ENCODE measurements around the gene NR3C1. TPM values are rescaled to one million over a fixed set of nuclear protein-coding genes. Genes with fewer than 3 reads are reported as not detected.

Gene NR3C1
- total RNA-seq, 2 donors from 2014 or later, result 166 to 182 TPM

DNA sequence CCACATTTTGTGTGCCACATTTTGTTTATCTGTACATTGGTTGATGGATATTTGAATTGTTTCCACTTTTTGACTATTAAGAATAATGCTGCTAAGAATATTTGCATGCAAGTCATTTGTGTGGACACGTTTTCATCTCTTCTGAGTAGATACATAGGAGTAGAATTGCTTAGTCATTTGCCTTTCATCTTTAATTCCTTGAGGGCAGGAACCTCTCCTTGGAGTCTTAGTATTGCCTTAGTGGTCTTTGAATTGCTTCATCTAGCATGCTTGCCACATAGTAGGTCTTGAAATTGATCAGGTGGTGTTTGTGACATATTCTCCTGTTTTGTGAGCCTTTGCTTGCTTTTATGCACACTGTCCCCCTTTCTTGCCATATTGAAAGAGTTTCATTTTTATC, 128.5 kb downstream of the NR3C1 start:
- Mint-ChIP-seq H3K36me3 (no peaks in the 10 kb centered on the region), H3K9me3 (peaks cover 3% of the 10 kb centered on the region), H3K27ac (peak overlapping the region; percentile 18 to 74), H3K27me3 (no peaks in the 10 kb centered on the region), H3K4me3 (peak overlapping the region; percentile 0), H3K4me1 (ENCODE audit: low read depth in 2 of 2) (peaks cover 15 to 25% of the 10 kb centered on the region in 2 donors)
- ATAC-seq (no peak), DNase-seq (ENCODE audit: low spot score) (no peak)

DNA sequence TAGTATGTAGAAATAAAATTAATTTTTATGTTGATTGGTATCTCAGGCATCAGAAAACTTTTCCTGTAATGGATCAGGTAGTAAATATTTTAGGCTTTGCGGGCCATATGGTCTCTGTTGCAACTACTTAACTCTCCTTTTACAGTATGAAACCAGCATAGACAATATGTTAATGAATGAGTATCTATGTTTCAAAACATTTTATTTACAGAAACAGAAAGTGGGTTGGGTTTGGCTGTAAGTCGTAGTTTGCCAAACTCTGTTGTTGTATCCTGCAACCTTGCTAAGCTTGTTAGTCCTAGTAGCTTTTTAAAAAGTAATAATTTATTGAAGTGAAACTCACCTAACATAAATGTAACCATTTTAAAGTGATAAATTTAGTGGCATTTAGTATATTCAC, 132.1 kb downstream of the NR3C1 start:
- Mint-ChIP-seq H3K4me1 (ENCODE audit: low read depth in 2 of 2) (peaks cover 15 to 22% of the 10 kb centered on the region in 2 donors), H3K27ac (no peak overlapping the region), H3K9me3 (peaks cover 7% of the 10 kb centered on the region), H3K27me3 (no peaks in the 10 kb centered on the region), H3K36me3 (peaks cover 28% of the 10 kb centered on the region), H3K4me3 (no peak overlapping the region)
- DNase-seq (ENCODE audit: low spot score) (no peak), ATAC-seq (no peak)

DNA sequence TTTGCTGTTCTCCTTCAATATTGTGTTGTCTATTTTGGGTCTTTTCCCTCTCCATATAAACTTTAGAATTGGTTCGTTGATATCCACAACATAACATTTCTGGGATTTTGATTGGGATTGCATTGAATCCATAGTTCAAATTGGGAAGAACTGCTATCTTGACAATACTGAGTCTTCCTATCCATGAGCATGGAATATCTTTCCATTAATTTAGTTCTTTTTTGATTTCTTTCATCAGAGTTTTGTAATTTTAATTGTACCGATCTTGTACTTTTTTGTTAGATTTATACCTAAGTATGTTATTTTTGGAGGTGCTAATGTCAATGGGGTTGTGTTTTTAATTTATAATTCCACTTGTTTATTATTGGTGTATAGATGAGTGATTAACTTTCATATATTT, 135.1 kb downstream of the NR3C1 start:
- ATAC-seq, result no peak
- Mint-ChIP-seq H3K27me3 (no peaks in the 10 kb centered on the region), H3K4me3 (no peak overlapping the region), H3K9me3 (peaks cover 9% of the 10 kb centered on the region), H3K27ac (no peak overlapping the region), H3K4me1 (ENCODE audit: low read depth in 2 of 2) (peaks cover 11 to 15% of the 10 kb centered on the region in 2 donors), H3K36me3 (peaks cover 32% of the 10 kb centered on the region)
- no peak for DNase-seq (ENCODE audit: low spot score)

DNA sequence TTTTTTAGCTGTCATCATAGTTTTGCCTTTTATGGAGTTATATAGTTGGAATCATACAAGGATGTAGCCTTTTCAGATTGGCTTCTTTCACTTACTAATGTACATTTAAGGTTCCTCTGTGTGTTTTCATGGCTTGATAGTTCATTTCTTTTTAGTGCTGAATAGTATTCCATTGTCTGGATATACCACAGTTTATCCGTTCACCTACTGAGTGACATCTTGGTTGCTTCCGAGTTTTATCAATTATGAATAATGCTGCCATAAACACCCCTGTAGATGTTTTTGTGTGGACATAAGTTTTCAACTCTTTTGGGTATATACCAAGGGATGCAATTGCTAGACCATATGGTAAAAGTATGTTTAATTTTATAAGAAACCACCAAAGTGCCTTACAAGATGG, 136.3 kb downstream of the NR3C1 start:
- H3K4me3 Mint-ChIP-seq, result no peak overlapping the region
- DNase-seq (ENCODE audit: low spot score) (no peak), ATAC-seq (no peak)
- peaks cover 9% of the 10 kb centered on the region for H3K9me3 Mint-ChIP-seq
- peaks cover 34% of the 10 kb centered on the region for H3K36me3 Mint-ChIP-seq
- H3K4me1 Mint-ChIP-seq (ENCODE audit: low read depth in 2 of 2), result peaks cover 18 to 19% of the 10 kb centered on the region in 2 donors
- no peak overlapping the region for H3K27ac Mint-ChIP-seq
- no peaks in the 10 kb centered on the region for H3K27me3 Mint-ChIP-seq

DNA sequence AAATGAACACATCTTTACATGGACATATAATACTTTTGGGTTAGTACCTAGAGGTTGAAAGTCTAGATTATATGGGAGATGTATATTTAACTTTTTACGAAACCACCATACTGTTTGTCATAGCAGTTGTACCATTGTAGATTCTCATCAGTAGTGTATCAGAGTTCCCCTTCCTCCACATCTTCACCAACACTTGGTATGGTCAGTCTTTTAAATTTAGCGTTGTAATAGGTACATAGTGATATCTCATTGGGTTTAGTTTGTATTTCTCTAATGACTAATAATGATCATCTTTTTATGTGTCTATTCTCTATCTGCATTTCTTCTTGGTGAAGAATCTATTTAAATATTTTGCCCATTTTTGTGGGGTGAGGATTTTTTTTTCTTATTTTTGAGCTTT, 137.5 kb downstream of the NR3C1 start:
- DNase-seq (ENCODE audit: low spot score), result no peak
- no peak for ATAC-seq
- Mint-ChIP-seq H3K27me3 (no peaks in the 10 kb centered on the region), H3K4me1 (ENCODE audit: low read depth in 2 of 2) (peaks cover 24 to 31% of the 10 kb centered on the region in 2 donors), H3K36me3 (peaks cover 37% of the 10 kb centered on the region), H3K4me3 (no peak overlapping the region), H3K9me3 (peaks cover 13% of the 10 kb centered on the region), H3K27ac (no peak overlapping the region)

DNA sequence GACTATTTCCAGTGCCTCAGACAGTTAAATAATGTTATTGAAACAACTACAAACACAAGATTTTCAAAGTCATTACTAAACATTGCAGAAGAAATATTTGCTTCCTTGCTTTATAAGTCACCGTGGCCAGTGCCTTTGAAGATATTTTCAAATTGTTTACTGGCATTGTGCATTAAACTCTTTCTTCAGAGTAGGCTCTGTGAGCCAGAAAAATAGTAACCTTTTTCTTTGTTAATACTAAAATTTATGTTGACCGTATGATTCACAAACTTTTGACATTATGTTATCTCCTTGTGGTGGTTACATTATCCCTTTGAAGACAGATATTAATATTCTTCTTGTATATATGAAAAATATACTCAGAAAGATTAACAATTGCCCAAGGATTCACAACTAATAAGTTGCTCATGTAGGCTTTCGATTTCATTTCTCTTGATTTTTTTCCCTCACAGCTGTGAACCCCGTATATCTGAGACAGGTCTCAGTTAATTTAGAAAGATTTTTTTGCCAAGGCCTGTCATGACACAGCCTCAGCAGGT, 140.1 kb downstream of the NR3C1 start:
- no peak for DNase-seq (ENCODE audit: low spot score)
- Mint-ChIP-seq H3K9me3 (peaks cover 10% of the 10 kb centered on the region), H3K27ac (peak overlapping the region; percentile 28 to 86), H3K4me1 (ENCODE audit: low read depth in 2 of 2) (peaks cover 25 to 41% of the 10 kb centered on the region in 2 donors), H3K4me3 (peak overlapping the region; percentile 35), H3K36me3 (peaks cover 24% of the 10 kb centered on the region), H3K27me3 (no peaks in the 10 kb centered on the region)
- ATAC-seq, result no peak

- peaks cover 25 to 43% of the 10 kb centered on the region in 2 donors for H3K4me1 Mint-ChIP-seq (ENCODE audit: low read depth in 2 of 2)
- H3K9me3 Mint-ChIP-seq, result peaks cover 10% of the 10 kb centered on the region
- peak overlapping the region; percentile 77 to 86 for H3K27ac Mint-ChIP-seq
- H3K36me3 Mint-ChIP-seq, result peaks cover 16% of the 10 kb centered on the region
- peak overlapping the region; percentile 59 for H3K4me3 Mint-ChIP-seq
- H3K27me3 Mint-ChIP-seq, result no peaks in the 10 kb centered on the region
- ATAC-seq (peak; percentile 82 to 86), DNase-seq (ENCODE audit: low spot score) (no peak)
These were observed 140.9 kb downstream of the NR3C1 start for GRCh38 chr5:143262393-143263174.

GRCh38 chr5:143261748-143262392, 141.6 kb downstream of the NR3C1 start:
- Mint-ChIP-seq H3K4me3 (peak overlapping the region; percentile 59), H3K9me3 (peaks cover 10% of the 10 kb centered on the region), H3K27ac (peak overlapping the region; percentile 77 to 86), H3K27me3 (no peaks in the 10 kb centered on the region), H3K4me1 (ENCODE audit: low read depth in 2 of 2) (peaks cover 25 to 43% of the 10 kb centered on the region in 2 donors), H3K36me3 (peaks cover 12% of the 10 kb centered on the region)
- ATAC-seq, result peak; percentile 82 to 90
- DNase-seq (ENCODE audit: low spot score), result no peak

GRCh38 chr5:143259254-143259605, 144.3 kb downstream of the NR3C1 start:
- ATAC-seq (no peak), DNase-seq (ENCODE audit: low spot score) (no peak)
- Mint-ChIP-seq H3K27ac (peak overlapping the region in 1 of 2 donors; percentile 44), H3K36me3 (peaks cover 4% of the 10 kb centered on the region), H3K27me3 (no peaks in the 10 kb centered on the region), H3K4me1 (ENCODE audit: low read depth in 2 of 2) (peaks cover 19 to 37% of the 10 kb centered on the region in 2 donors), H3K4me3 (no peak overlapping the region), H3K9me3 (peaks cover 4% of the 10 kb centered on the region)

DNA sequence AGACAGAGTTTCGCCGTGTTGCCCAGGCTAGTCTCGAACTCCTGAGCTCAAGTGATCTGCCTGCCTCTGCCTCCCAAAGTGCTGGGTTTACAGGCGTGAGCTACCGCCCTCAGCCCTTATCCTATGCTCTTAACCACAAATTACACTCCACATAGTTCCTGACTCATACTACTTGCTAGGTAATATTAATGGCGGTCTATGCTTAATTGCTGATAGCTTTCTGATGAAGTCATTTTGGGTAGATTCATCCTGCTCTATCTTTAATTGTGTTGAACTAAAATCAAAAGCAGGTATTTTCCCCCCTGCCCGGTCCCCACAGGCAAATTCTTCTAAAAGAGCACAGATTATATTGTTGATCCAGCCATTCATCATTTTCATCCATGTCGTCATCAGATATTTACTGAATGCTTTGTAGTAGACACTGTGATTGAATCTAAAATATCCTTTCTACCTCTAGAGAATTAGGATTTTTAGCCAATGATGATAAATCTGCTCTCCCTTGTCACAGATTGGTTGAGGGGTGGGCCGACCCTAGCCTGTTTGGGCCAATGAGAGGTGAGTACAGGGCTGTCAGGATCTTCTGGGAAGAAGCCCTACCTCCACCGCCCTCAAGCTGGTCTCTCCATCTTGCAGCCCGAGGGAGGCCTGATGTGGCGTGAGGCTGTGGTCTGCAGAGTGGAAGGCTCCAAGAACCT, 144.8 kb downstream of the NR3C1 start:
- no peak for ATAC-seq
- H3K27me3 Mint-ChIP-seq, result no peaks in the 10 kb centered on the region
- H3K36me3 Mint-ChIP-seq, result peaks cover 4% of the 10 kb centered on the region
- no peak overlapping the region for H3K4me3 Mint-ChIP-seq
- DNase-seq (ENCODE audit: low spot score), result no peak
- peak overlapping the region in 1 of 2 donors; percentile 73 for H3K27ac Mint-ChIP-seq
- H3K4me1 Mint-ChIP-seq (ENCODE audit: low read depth in 2 of 2), result peaks cover 19 to 36% of the 10 kb centered on the region in 2 donors
- H3K9me3 Mint-ChIP-seq, result peaks cover 4% of the 10 kb centered on the region

DNA sequence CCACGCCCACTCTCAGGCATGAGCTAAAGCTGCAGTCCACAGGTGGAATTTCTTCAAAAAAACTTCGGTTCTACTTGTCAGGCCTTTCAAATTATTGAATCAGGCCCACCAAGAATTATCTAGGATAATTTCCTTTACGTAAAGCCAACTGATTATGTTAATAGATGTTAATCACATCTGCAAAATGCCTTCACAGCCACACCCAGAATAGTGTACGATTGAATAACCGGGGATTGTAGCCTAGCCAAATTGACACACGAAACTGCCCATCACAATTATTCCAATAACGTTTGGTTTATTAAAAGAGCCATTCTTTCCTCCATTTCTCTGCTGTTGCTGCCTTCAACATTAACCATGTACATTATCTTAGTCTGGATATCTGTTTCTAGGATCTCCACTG, 148.7 kb downstream of the NR3C1 start:
- H3K4me3 Mint-ChIP-seq, result no peak overlapping the region
- no peaks in the 10 kb centered on the region for H3K36me3 Mint-ChIP-seq
- H3K27me3 Mint-ChIP-seq, result no peaks in the 10 kb centered on the region
- no peak for ATAC-seq
- H3K27ac Mint-ChIP-seq, result no peak overlapping the region
- DNase-seq (ENCODE audit: low spot score), result no peak
- no peaks in the 10 kb centered on the region for H3K9me3 Mint-ChIP-seq
- peaks cover 3 to 6% of the 10 kb centered on the region in 2 donors for H3K4me1 Mint-ChIP-seq (ENCODE audit: low read depth in 2 of 2)

DNA sequence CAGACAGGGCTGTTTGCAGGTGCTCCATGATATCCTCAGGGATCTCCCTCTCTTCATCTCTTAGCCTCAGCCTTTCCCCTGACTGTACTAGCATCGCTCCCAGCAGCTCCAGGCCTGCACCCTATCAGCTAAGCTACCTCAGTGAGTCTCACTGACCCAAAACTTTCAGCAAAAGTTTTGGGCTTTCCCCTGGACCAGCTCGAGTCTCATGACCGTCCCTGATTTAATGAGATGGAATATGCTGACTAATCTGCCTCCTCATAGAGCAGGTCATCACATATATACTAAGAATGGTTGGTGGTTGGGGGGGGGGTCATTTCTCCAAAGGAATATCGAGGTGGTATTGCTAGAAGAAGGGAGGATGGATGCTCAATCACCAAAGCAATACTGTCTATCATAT, 151.5 kb downstream of the NR3C1 start:
- peaks cover 0 to 7% of the 10 kb centered on the region in 2 donors for H3K4me1 Mint-ChIP-seq (ENCODE audit: low read depth in 2 of 2)
- ATAC-seq, result no peak
- no peaks in the 10 kb centered on the region for H3K27me3 Mint-ChIP-seq
- H3K36me3 Mint-ChIP-seq, result peaks cover 5% of the 10 kb centered on the region
- no peak for DNase-seq (ENCODE audit: low spot score)
- H3K27ac Mint-ChIP-seq, result peak overlapping the region in 1 of 2 donors; percentile 26
- H3K4me3 Mint-ChIP-seq, result no peak overlapping the region
- peaks cover 4% of the 10 kb centered on the region for H3K9me3 Mint-ChIP-seq

- H3K9me3 Mint-ChIP-seq, result peaks cover 4% of the 10 kb centered on the region
- peak overlapping the region in 1 of 2 donors; percentile 56 for H3K27ac Mint-ChIP-seq
- no peaks in the 10 kb centered on the region for H3K27me3 Mint-ChIP-seq
- peaks cover 2 to 9% of the 10 kb centered on the region in 2 donors for H3K4me1 Mint-ChIP-seq (ENCODE audit: low read depth in 2 of 2)
- peaks cover 5% of the 10 kb centered on the region for H3K36me3 Mint-ChIP-seq
- ATAC-seq (no peak), DNase-seq (ENCODE audit: low spot score) (no peak)
- H3K4me3 Mint-ChIP-seq, result no peak overlapping the region
These were observed 152.3 kb downstream of the NR3C1 start for GRCh38 chr5:143251190-143251589.

All from natural killer cell treated with Interleukin-12 subunit alpha and Interleukin-12 subunit beta and Interleukin-15 and Interleukin-18, amount 100 ng/mL, for 72 hours (primary cell).